Measurements from ENCODE around the gene SLC35F1.

- TF ChIP-seq, protein P1, sequence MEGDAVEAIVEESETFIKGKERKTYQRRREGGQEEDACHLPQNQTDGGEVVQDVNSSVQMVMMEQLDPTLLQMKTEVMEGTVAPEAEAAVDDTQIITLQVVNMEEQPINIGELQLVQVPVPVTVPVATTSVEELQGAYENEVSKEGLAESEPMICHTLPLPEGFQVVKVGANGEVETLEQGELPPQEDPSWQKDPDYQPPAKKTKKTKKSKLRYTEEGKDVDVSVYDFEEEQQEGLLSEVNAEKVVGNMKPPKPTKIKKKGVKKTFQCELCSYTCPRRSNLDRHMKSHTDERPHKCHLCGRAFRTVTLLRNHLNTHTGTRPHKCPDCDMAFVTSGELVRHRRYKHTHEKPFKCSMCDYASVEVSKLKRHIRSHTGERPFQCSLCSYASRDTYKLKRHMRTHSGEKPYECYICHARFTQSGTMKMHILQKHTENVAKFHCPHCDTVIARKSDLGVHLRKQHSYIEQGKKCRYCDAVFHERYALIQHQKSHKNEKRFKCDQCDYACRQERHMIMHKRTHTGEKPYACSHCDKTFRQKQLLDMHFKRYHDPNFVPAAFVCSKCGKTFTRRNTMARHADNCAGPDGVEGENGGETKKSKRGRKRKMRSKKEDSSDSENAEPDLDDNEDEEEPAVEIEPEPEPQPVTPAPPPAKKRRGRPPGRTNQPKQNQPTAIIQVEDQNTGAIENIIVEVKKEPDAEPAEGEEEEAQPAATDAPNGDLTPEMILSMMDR (IDR thresholded peaks at IDR 0.05): no peak
- TF ChIP-seq POLR2A (IDR thresholded peaks at IDR 0.05): no peak
Measured at GRCh38 chr6:118333772-118334171, 426.7 kb downstream of the SLC35F1 start.

Measured in lower leg skin (tissue), 3 donors.